ENCODE measurements around the gene SSR1. TPM values are rescaled to one million over a fixed set of nuclear protein-coding genes. Genes with fewer than 3 reads are reported as not detected.

The SSR1 gene
- total RNA-seq, 1 donor from 2014 or later = 132 TPM

DNA sequence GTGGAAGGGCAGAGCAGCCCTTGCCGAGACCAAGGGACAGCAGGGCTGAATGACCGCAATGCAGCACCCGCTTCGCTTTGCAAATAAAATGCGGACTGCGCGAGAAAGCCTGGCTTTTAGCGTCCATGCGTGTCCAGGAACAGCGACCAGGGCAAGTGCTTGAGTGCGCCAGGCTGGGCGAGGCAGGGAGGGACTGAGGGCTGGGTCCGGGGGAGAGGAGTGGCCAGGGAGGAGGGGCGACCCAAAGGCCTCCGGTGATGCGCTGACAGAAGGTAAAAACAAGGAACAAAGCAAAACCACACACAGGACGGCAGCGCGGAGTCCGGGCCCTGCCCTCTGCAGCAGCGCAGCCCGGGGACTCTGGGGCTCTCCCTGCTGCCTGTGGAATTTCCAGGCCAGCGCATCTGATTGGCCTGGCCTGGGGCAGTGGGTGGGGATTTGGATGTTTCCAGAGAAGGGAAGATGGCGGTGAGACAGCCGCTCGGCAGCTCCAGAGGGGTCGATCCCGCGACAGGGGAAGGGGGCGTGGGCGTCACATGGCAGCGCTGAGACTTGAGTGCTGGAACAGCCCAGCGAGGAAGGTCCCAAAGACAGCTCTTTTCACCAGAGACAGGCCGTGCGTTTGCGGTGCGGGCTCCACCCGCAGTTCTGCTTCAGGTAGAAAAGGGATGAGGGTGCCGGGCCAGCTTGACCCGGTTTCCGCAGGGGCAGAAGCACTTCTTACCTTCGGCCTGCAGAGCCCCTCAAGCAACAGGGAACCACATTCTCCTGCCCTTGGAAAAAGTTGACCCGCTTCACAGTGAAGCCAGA is 51.8 kb downstream of the SSR1 start:
- TF ChIP-seq, protein P1, sequence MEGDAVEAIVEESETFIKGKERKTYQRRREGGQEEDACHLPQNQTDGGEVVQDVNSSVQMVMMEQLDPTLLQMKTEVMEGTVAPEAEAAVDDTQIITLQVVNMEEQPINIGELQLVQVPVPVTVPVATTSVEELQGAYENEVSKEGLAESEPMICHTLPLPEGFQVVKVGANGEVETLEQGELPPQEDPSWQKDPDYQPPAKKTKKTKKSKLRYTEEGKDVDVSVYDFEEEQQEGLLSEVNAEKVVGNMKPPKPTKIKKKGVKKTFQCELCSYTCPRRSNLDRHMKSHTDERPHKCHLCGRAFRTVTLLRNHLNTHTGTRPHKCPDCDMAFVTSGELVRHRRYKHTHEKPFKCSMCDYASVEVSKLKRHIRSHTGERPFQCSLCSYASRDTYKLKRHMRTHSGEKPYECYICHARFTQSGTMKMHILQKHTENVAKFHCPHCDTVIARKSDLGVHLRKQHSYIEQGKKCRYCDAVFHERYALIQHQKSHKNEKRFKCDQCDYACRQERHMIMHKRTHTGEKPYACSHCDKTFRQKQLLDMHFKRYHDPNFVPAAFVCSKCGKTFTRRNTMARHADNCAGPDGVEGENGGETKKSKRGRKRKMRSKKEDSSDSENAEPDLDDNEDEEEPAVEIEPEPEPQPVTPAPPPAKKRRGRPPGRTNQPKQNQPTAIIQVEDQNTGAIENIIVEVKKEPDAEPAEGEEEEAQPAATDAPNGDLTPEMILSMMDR (IDR thresholded peaks at IDR 0.05; ENCODE audit: unreplicated experiment) = no peak
- Mint-ChIP-seq H3K36me3 (ENCODE audit: low read depth, unreplicated experiment) (peaks cover 6% of the 10 kb centered on the region), H3K27ac (ENCODE audit: unreplicated experiment) (peak overlapping the region; percentile 52), H3K4me3 (ENCODE audit: unreplicated experiment) (peak overlapping the region; percentile 90), H3K27me3 (ENCODE audit: unreplicated experiment) (peaks cover 17% of the 10 kb centered on the region), H3K4me1 (ENCODE audit: unreplicated experiment) (peaks cover 8% of the 10 kb centered on the region), H3K9me3 (ENCODE audit: unreplicated experiment) (no peaks in the 10 kb centered on the region)
- DNase-seq (ENCODE audit: low spot score) = peak; percentile 83

GRCh38 chr6:7260291-7261031 is 52.5 kb downstream of the SSR1 start:
- H3K4me3 Mint-ChIP-seq (ENCODE audit: unreplicated experiment) = peak overlapping the region; percentile 90
- peaks cover 8% of the 10 kb centered on the region for H3K4me1 Mint-ChIP-seq (ENCODE audit: unreplicated experiment)
- H3K36me3 Mint-ChIP-seq (ENCODE audit: low read depth, unreplicated experiment) = peaks cover 6% of the 10 kb centered on the region
- H3K27me3 Mint-ChIP-seq (ENCODE audit: unreplicated experiment) = peaks cover 17% of the 10 kb centered on the region
- TF ChIP-seq, protein P1 (IDR thresholded peaks at IDR 0.05; ENCODE audit: unreplicated experiment) = no peak
- no peaks in the 10 kb centered on the region for H3K9me3 Mint-ChIP-seq (ENCODE audit: unreplicated experiment)
- no peak for DNase-seq (ENCODE audit: low spot score)
- peak overlapping the region; percentile 24 for H3K27ac Mint-ChIP-seq (ENCODE audit: unreplicated experiment)

DNA sequence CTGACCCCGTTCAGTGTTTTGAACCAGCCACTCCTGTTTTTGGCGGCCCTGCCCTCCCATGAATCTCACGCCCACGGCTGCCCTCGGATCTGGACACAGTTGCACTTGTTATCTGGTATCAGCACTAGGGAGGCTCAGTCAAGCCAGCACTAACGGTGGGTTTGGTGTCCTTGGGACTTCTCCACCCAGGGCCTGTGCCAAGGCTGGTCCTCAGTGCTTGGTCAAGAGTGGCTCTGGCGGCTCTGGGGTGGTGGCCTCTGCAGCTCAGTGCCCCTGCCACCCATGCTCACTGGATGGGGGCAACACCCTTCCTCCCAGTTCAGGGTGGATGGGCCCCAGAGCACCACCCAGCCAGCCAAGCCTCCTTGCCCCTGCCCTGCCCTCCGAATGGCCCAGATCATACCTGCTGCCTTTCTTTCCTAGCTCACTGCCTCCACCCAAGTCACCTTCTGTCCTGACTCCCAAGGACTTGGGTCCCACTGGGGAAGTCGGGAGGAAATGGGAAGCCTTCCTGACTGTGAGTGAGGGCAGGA is 54.7 kb downstream of the SSR1 start:
- no peak for DNase-seq (ENCODE audit: low spot score)
- peaks cover 15% of the 10 kb centered on the region for H3K27me3 Mint-ChIP-seq (ENCODE audit: unreplicated experiment)
- H3K9me3 Mint-ChIP-seq (ENCODE audit: unreplicated experiment) = no peaks in the 10 kb centered on the region
- peaks cover 8% of the 10 kb centered on the region for H3K4me1 Mint-ChIP-seq (ENCODE audit: unreplicated experiment)
- peaks cover 6% of the 10 kb centered on the region for H3K36me3 Mint-ChIP-seq (ENCODE audit: low read depth, unreplicated experiment)
- H3K4me3 Mint-ChIP-seq (ENCODE audit: unreplicated experiment) = no peak overlapping the region
- H3K27ac Mint-ChIP-seq (ENCODE audit: unreplicated experiment) = no peak overlapping the region
- TF ChIP-seq, protein P1 (IDR thresholded peaks at IDR 0.05; ENCODE audit: unreplicated experiment) = no peak

DNA sequence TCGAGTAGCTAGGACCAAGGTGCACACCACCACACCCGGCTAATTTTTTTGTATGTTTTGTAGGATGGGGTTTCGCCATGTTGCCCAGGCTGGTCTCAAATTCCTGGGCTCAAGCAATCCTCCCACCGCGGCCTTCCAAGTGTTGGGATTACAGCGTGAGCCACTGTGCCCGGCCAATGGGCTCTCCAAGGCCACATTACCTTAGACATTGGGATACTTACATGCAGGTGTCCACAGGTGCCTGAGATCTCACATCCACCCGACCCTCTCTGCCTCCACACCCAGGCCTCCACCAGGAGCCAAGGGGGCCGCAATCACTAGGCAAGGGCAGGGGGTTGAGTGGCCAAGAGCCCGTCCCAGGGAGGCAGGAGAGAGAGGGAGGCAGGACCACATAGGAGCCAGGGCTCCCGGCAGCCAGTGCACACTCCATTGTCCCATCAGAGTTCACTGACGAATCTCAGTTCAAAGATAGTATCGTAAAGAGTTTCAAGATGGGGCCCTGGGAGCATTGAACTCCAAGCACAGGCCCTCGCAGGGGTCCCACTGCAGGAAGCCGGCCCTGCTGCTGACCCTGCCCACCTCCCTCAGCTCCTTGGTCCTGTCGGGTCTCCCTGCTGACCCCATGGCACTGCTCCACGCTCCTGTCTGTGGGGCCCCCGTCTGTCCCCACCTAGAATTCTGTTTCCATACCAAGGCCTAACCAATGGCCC is 55.3 kb downstream of the SSR1 start:
- H3K4me1 Mint-ChIP-seq (ENCODE audit: unreplicated experiment) = peaks cover 8% of the 10 kb centered on the region
- H3K4me3 Mint-ChIP-seq (ENCODE audit: unreplicated experiment) = no peak overlapping the region
- DNase-seq (ENCODE audit: low spot score) = no peak
- H3K27ac Mint-ChIP-seq (ENCODE audit: unreplicated experiment) = no peak overlapping the region
- H3K27me3 Mint-ChIP-seq (ENCODE audit: unreplicated experiment) = peaks cover 15% of the 10 kb centered on the region
- TF ChIP-seq, protein P1 (IDR thresholded peaks at IDR 0.05; ENCODE audit: unreplicated experiment) = no peak
- peaks cover 6% of the 10 kb centered on the region for H3K36me3 Mint-ChIP-seq (ENCODE audit: low read depth, unreplicated experiment)
- H3K9me3 Mint-ChIP-seq (ENCODE audit: unreplicated experiment) = no peaks in the 10 kb centered on the region

All from endothelial cell (in vitro differentiated cells).